Neural cell (in vitro differentiated cells): ENCODE data around the gene LRRC74A.

Experiments used
- EP300 ChIP-seq: fragments of 450-650 bp; conservative IDR thresholded peaks from 2 replicates; pipeline ENCODE4 v1.6.1; 2014; ENCODE audit warnings: antibody characterized with exemption, mild to moderate bottlenecking, moderate library complexity; ENCODE audit not compliant: poor library complexity, severe bottlenecking
- EZH2 ChIP-seq: fragments of 200-600, 300-800 bp; shearing (Covaris generic), sonication (generic); IDR thresholded peaks from 2 replicates; pipeline ENCODE4 v1.6.1; 2014; ENCODE audit warnings: antibody characterized with exemption, low read length, borderline replicate concordance, mild to moderate bottlenecking; ENCODE audit not compliant: insufficient read depth, poor library complexity, severe bottlenecking
- MXI1 ChIP-seq: fragments of 450-650 bp; conservative IDR thresholded peaks from 2 replicates; pipeline ENCODE4 v1.6.1; 2014; ENCODE audit warnings: antibody characterized with exemption, mild to moderate bottlenecking; ENCODE audit not compliant: poor library complexity, severe bottlenecking
- POLR2AphosphoS5 ChIP-seq: IDR thresholded peaks from 2 replicates; pipeline ENCODE4 v1.6.1; 2012
- RAD21 ChIP-seq: fragments of 450-650 bp; conservative IDR thresholded peaks from 2 replicates; pipeline ENCODE4 v1.6.1; 2014; ENCODE audit warnings: antibody characterized with exemption, mild to moderate bottlenecking, moderate library complexity
- TAF1 ChIP-seq: IDR thresholded peaks from 2 replicates; pipeline ENCODE4 v1.6.1; 2012; ENCODE audit warnings: low read depth
- TF ChIP-seq, protein P1 (sequence below): fragments of 450-650 bp; IDR thresholded peaks from 2 replicates; pipeline ENCODE4 v1.5.1; 2014; ENCODE audit warnings: antibody characterized with exemption, mild to moderate bottlenecking, moderate library complexity; ENCODE audit not compliant: poor library complexity, severe bottlenecking
- TF ChIP-seq, protein P2 (sequence below): IDR thresholded peaks from 2 replicates; pipeline ENCODE4 v1.6.1; 2012; ENCODE audit warnings: borderline replicate concordance

DNA sequence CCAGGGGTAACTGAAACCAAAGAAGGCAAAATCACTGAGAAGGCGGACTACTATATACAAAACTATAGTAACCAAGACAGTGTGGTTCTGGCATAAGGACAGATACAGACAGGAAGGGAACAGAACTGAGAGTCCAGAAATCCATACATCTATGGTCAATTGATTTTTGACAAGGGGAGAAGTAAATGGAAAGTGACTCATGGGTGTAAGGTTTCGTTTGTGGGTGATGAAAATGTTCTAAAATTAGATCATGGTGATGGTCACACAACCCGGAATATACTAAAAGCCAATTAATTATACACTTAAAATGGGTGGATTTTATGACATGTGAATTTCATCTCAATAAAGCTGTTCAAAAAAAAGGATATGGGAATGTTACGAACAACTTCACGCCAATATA, 32.3 kb upstream of the LRRC74A start:
- TF ChIP-seq, protein P1, sequence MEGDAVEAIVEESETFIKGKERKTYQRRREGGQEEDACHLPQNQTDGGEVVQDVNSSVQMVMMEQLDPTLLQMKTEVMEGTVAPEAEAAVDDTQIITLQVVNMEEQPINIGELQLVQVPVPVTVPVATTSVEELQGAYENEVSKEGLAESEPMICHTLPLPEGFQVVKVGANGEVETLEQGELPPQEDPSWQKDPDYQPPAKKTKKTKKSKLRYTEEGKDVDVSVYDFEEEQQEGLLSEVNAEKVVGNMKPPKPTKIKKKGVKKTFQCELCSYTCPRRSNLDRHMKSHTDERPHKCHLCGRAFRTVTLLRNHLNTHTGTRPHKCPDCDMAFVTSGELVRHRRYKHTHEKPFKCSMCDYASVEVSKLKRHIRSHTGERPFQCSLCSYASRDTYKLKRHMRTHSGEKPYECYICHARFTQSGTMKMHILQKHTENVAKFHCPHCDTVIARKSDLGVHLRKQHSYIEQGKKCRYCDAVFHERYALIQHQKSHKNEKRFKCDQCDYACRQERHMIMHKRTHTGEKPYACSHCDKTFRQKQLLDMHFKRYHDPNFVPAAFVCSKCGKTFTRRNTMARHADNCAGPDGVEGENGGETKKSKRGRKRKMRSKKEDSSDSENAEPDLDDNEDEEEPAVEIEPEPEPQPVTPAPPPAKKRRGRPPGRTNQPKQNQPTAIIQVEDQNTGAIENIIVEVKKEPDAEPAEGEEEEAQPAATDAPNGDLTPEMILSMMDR, result no peak
- TF ChIP-seq EZH2 (no peak), RAD21 (no peak), TAF1 (no peak), POLR2AphosphoS5 (no peak), EP300 (no peak), MXI1 (no peak)
- TF ChIP-seq, protein P2, sequence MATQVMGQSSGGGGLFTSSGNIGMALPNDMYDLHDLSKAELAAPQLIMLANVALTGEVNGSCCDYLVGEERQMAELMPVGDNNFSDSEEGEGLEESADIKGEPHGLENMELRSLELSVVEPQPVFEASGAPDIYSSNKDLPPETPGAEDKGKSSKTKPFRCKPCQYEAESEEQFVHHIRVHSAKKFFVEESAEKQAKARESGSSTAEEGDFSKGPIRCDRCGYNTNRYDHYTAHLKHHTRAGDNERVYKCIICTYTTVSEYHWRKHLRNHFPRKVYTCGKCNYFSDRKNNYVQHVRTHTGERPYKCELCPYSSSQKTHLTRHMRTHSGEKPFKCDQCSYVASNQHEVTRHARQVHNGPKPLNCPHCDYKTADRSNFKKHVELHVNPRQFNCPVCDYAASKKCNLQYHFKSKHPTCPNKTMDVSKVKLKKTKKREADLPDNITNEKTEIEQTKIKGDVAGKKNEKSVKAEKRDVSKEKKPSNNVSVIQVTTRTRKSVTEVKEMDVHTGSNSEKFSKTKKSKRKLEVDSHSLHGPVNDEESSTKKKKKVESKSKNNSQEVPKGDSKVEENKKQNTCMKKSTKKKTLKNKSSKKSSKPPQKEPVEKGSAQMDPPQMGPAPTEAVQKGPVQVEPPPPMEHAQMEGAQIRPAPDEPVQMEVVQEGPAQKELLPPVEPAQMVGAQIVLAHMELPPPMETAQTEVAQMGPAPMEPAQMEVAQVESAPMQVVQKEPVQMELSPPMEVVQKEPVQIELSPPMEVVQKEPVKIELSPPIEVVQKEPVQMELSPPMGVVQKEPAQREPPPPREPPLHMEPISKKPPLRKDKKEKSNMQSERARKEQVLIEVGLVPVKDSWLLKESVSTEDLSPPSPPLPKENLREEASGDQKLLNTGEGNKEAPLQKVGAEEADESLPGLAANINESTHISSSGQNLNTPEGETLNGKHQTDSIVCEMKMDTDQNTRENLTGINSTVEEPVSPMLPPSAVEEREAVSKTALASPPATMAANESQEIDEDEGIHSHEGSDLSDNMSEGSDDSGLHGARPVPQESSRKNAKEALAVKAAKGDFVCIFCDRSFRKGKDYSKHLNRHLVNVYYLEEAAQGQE, result no peak
